Liver (tissue), 2 donors: ENCODE results near the gene NHERF1.

Experiments
- YY1 ChIP-seq: IDR thresholded peaks from 2 replicates; pipeline ENCODE4 v1.6.1; 2016; ENCODE audit warnings: antibody characterized with exemption, mild to moderate bottlenecking
- TF ChIP-seq, protein P1 (sequence below): fragments of 150-350 bp; IDR thresholded peaks from 2 replicates; pipeline ENCODE4 v1.5.1; 2017; ENCODE audit warnings: improper control_type of control experiment, low read depth, low read length; ENCODE audit not compliant: missing input control
- TF ChIP-seq, protein P2 (sequence below): IDR thresholded peaks from 2 replicates; pipeline ENCODE4 v1.6.1; 2016; ENCODE audit warnings: antibody characterized with exemption
- donor health status: healthy.

DNA sequence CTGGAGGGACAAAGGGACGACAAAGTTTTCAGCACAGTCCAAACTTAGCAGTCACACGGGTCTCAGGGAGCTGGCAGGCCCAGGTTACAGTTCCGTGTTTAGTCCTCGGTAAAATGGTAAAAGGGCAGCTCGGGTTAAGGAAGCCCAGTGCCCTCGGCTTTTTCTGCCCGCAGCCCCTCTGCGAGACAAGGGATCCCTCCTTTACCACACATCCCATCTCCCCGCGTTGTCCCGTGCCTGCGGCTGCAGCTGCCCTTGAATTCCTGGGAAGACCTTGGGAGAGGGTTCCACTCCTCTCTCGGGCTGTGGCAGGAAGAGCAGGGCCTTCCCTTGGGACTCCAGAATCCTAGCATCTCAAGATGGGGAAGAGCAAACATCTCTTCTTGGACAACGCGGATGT lies 18.6 kb upstream of the NHERF1 start:
- TF ChIP-seq, protein P1, sequence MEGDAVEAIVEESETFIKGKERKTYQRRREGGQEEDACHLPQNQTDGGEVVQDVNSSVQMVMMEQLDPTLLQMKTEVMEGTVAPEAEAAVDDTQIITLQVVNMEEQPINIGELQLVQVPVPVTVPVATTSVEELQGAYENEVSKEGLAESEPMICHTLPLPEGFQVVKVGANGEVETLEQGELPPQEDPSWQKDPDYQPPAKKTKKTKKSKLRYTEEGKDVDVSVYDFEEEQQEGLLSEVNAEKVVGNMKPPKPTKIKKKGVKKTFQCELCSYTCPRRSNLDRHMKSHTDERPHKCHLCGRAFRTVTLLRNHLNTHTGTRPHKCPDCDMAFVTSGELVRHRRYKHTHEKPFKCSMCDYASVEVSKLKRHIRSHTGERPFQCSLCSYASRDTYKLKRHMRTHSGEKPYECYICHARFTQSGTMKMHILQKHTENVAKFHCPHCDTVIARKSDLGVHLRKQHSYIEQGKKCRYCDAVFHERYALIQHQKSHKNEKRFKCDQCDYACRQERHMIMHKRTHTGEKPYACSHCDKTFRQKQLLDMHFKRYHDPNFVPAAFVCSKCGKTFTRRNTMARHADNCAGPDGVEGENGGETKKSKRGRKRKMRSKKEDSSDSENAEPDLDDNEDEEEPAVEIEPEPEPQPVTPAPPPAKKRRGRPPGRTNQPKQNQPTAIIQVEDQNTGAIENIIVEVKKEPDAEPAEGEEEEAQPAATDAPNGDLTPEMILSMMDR: no peak
- TF ChIP-seq, protein P2, sequence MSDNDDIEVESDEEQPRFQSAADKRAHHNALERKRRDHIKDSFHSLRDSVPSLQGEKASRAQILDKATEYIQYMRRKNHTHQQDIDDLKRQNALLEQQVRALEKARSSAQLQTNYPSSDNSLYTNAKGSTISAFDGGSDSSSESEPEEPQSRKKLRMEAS: no peak
- TF ChIP-seq YY1: no peak
